Panc1 (cell line): ENCODE measurements around the gene KRT26. TPM values are rescaled to one million over a fixed set of nuclear protein-coding genes. Genes with fewer than 3 reads are reported as not detected.

Experiments used
- ATAC-seq: fragments of 200-7000 bp; cut with Tn5 transposase; 2 replicates; pipeline ENCODE4 v1.9.1; 2020; ENCODE audit warnings: mild to moderate bottlenecking, moderate library complexity
- BruUV-seq: library from RNA; stranded (reverse); fragments of 400-500 nt; replicated peaks from 2 replicates; lab custom pipeline; 2021; lab: Mats Ljungman, UMichigan
- CTCF ChIA-PET: fragments of 300-600 bp; sonication (Branson Sonifier 250); formaldehyde crosslinking; loops from one replicate; lab custom pipeline; 2022; ENCODE audit warnings: antibody characterized with exemption; lab: Charles Lee
- POLR2A ChIA-PET: fragments of 300-600 bp; sonication (Branson Sonifier 250); formaldehyde crosslinking; loops from one replicate; lab custom pipeline; 2022; ENCODE audit warnings: antibody characterized with exemption; lab: Charles Lee
- DNase-seq: peaks from one replicate; pipeline ENCODE4 v3.0.0-alpha.2; 2010; ENCODE audit warnings: low read depth, low spot score
- H3K27ac ChIP-seq: 2 replicates; pipeline ENCODE4 v1.5.1; 2011; ENCODE audit warnings: mild to moderate bottlenecking, low read length, inconsistent platforms
- H3K27me3 ChIP-seq: fragments of 200-500 bp; sonication (Bioruptor generic); 2 replicates; pipeline ENCODE4 v1.6.0; 2014; ENCODE audit warnings: low read length, inconsistent platforms; ENCODE audit not compliant: control insufficient read depth, insufficient read depth
- H3K36me3 ChIP-seq: fragments of 200-500 bp; sonication (Bioruptor generic); 2 replicates; pipeline ENCODE4 v1.5.1; 2014; ENCODE audit warnings: inconsistent platforms, mild to moderate bottlenecking, low read length, moderate library complexity; ENCODE audit not compliant: control insufficient read depth, insufficient read depth
- H3K4me1 ChIP-seq: 2 replicates; pipeline ENCODE4 v1.5.1; 2011; ENCODE audit warnings: inconsistent platforms, mild to moderate bottlenecking, low read length, moderate library complexity; ENCODE audit not compliant: control insufficient read depth, insufficient read depth
- H3K4me3 ChIP-seq, 2 experiments: 2 replicates each; pipeline ENCODE4 v1.5.1; 2011 to 2012; ENCODE audit warnings: low read depth in 2 of 2, low read length in 2 of 2, mild to moderate bottlenecking in 2 of 2, inconsistent platforms in 1 of 2, moderate library complexity in 1 of 2
- H3K9me3 ChIP-seq: fragments of 200-500 bp; sonication (Bioruptor generic); 2 replicates; pipeline ENCODE4 v1.5.1; 2014; ENCODE audit warnings: low read depth, mild to moderate bottlenecking, inconsistent platforms, low read length, moderate library complexity; ENCODE audit not compliant: control insufficient read depth, insufficient read depth
- CTCF ChIP-seq: fragments of 450-650 bp; IDR thresholded peaks from 2 replicates; pipeline ENCODE4 v1.5.1; 2017; ENCODE audit warnings: mild to moderate bottlenecking
- POLR2AphosphoS5 ChIP-seq: IDR thresholded peaks from 2 replicates; pipeline ENCODE4 v1.6.1; 2012; ENCODE audit warnings: mild to moderate bottlenecking, low read depth, low read length, moderate library complexity
- SIN3A ChIP-seq: IDR thresholded peaks from 2 replicates; pipeline ENCODE4 v1.6.1; 2012; ENCODE audit warnings: low read depth, mild to moderate bottlenecking, low read length, moderate library complexity, borderline replicate concordance; ENCODE audit not compliant: insufficient read depth
- TCF7L2 ChIP-seq: IDR thresholded peaks from 2 replicates; pipeline ENCODE4 v1.6.1; 2011; ENCODE audit warnings: mild to moderate bottlenecking, low read depth, low read length, inconsistent platforms
- in situ Hi-C: cut with HindIII; loops from 2 replicates; pipeline ENCODE4 v1.10.0; 2016; ENCODE audit warnings: low sequenced_read_pairs, low pct_unique_long_range_greater_than_20kb
- intact Hi-C: fragments of 100-400 bp; cut with micrococcal nuclease; formaldehyde crosslinking; loops from one replicate; pipeline ENCODE4 v1.10.0; 2022; ENCODE audit not compliant: unreplicated experiment
- total RNA-seq: library from RNA; stranded (reverse); gene quantifications from one replicate; pipeline ENCODE4 v1.2.1, GENCODE V29; 2021; ENCODE audit not compliant: unreplicated experiment
- TF ChIP-seq, protein P1 (sequence below), 2 experiments: IDR thresholded peaks; 2 replicates each; pipeline ENCODE4 v1.6.1; 2011 to 2012; ENCODE audit warnings: low read depth in 2 of 2, control low read depth in 1 of 2, low read length in 1 of 2, mild to moderate bottlenecking in 1 of 2, moderate library complexity in 1 of 2; ENCODE audit not compliant: insufficient read depth in 1 of 2

KRT26 gene
- total RNA-seq, 1 experiment from 2014 or later, result not detected

GRCh38 chr17:40812639-40813038 lies 40.6 kb upstream of the KRT26 start:
- Histone ChIP-seq H3K27me3 (peaks cover 3% of the 10 kb centered on the region; the same call in 1 of the 2 replicates), H3K9me3 (no peaks in the 10 kb centered on the region), H3K4me1 (no peaks in the 10 kb centered on the region), H3K36me3 (no peaks in the 10 kb centered on the region), H3K4me3 (no peak overlapping the region), H3K27ac (no peak overlapping the region)
- in situ Hi-C loops (no loop called here), intact Hi-C loops (no loop called here)
- ChIA-PET CTCF (no interaction called here), POLR2A (no interaction called here)
- DNase-seq (no peak), ATAC-seq (no peak)
- BruUV-seq, result no TSS peak
- TF ChIP-seq TCF7L2 (no peak), POLR2AphosphoS5 (no peak), CTCF (no peak), SIN3A (no peak)
- TF ChIP-seq, protein P1, sequence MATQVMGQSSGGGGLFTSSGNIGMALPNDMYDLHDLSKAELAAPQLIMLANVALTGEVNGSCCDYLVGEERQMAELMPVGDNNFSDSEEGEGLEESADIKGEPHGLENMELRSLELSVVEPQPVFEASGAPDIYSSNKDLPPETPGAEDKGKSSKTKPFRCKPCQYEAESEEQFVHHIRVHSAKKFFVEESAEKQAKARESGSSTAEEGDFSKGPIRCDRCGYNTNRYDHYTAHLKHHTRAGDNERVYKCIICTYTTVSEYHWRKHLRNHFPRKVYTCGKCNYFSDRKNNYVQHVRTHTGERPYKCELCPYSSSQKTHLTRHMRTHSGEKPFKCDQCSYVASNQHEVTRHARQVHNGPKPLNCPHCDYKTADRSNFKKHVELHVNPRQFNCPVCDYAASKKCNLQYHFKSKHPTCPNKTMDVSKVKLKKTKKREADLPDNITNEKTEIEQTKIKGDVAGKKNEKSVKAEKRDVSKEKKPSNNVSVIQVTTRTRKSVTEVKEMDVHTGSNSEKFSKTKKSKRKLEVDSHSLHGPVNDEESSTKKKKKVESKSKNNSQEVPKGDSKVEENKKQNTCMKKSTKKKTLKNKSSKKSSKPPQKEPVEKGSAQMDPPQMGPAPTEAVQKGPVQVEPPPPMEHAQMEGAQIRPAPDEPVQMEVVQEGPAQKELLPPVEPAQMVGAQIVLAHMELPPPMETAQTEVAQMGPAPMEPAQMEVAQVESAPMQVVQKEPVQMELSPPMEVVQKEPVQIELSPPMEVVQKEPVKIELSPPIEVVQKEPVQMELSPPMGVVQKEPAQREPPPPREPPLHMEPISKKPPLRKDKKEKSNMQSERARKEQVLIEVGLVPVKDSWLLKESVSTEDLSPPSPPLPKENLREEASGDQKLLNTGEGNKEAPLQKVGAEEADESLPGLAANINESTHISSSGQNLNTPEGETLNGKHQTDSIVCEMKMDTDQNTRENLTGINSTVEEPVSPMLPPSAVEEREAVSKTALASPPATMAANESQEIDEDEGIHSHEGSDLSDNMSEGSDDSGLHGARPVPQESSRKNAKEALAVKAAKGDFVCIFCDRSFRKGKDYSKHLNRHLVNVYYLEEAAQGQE (IDR thresholded peaks at IDR 0.05; ENCODE audit: insufficient read depth in 1 of 2, low read depth in 2 of 2, low read length in 1 of 2), result no peak

DNA sequence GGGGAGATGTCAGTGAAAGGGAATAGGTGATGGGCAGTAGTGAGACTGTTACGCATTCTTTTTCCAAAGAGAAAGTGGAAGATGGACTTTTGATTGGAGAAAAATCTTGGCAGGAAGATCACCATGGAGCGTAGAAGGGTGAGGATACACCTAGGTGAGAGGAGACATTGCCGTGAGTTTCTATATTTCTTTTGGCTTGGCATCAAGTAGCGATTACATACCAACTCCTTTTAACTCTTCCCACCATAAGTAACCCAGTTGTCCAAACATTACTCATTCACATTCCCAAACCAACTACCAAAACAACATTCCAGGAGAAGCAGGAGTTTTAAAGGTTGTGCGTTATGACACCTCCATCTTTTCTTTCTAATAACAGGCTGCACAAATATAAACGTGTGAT lies 38.5 kb upstream of the KRT26 start:
- CTCF ChIA-PET, result interaction anchor here (0.7 kb wide), 1 partner anchor 55 kb away, joined by 4 read pairs; the partner anchor contains the start of gene KRT25
- peak; percentile 73; the same call in 1 of the 2 replicates for ATAC-seq
- POLR2A ChIA-PET, result no interaction called here

More for the DNA sequence above, 38.5 kb upstream of the KRT26 start:
- H3K36me3 ChIP-seq, result no peaks in the 10 kb centered on the region
- TF ChIP-seq TCF7L2 (no peak), CTCF (no peak), POLR2AphosphoS5 (no peak), SIN3A (no peak)
- TF ChIP-seq, protein P1 (IDR thresholded peaks at IDR 0.05; ENCODE audit: insufficient read depth in 1 of 2, low read depth in 2 of 2, low read length in 1 of 2), result no peak
- peaks cover 6% of the 10 kb centered on the region; the same call in 1 of the 2 replicates for H3K27me3 ChIP-seq
- no peak overlapping the region for H3K27ac ChIP-seq
- no peaks in the 10 kb centered on the region for H3K4me1 ChIP-seq
- no peaks in the 10 kb centered on the region for H3K9me3 ChIP-seq
- H3K4me3 ChIP-seq, result no peak overlapping the region
- no peak for DNase-seq
- in situ Hi-C loops, result no loop called here
- no TSS peak for BruUV-seq
- intact Hi-C loops, result no loop called here
